HepG2 (cell line): ENCODE results near the gene MAP3K14.

Source experiments
- ARNT ChIP-seq: fragments of 450-650 bp; IDR thresholded peaks from 2 replicates; pipeline ENCODE4 v1.6.1; 2017
- FLYWCH1 ChIP-seq: sonication (generic); formaldehyde crosslinking; IDR thresholded peaks from 2 replicates; pipeline ENCODE4 v1.8.1; 2023; ENCODE audit warnings: mild to moderate bottlenecking, missing genetic modification reagents
- SNAI1 ChIP-seq: sonication (generic); formaldehyde crosslinking; IDR thresholded peaks from 2 replicates; pipeline ENCODE4 v1.5.0; 2020; ENCODE audit warnings: mild to moderate bottlenecking, missing genetic modification reagents, borderline replicate concordance
- ZFP36 ChIP-seq: fragments of 150-350 bp; IDR thresholded peaks from 2 replicates; pipeline ENCODE4 v1.6.1; 2018; ENCODE audit warnings: borderline replicate concordance, low read length, low read depth; ENCODE audit not compliant: partially characterized antibody
- ZNF138 ChIP-seq: sonication (generic); formaldehyde crosslinking; IDR thresholded peaks from 2 replicates; pipeline ENCODE4 v1.5.0; 2020; ENCODE audit warnings: mild to moderate bottlenecking, low read depth, missing genetic modification reagents
- TF ChIP-seq, protein P1 (sequence below): sonication (generic); formaldehyde crosslinking; IDR thresholded peaks from 2 replicates; pipeline ENCODE4 v1.8.1; 2023; ENCODE audit warnings: missing genetic modification reagents, inconsistent platforms, borderline replicate concordance
- TF ChIP-seq, protein P2 (sequence below): sonication (generic); formaldehyde crosslinking; IDR thresholded peaks from 2 replicates; pipeline ENCODE4 v1.5.0; 2020; ENCODE audit warnings: mild to moderate bottlenecking, missing genetic modification reagents, moderate library complexity
- TF ChIP-seq, protein P3 (sequence below): IDR thresholded peaks from 2 replicates; pipeline ENCODE4 v1.6.1; 2012; ENCODE audit warnings: low read length, improper control_type of control experiment

DNA sequence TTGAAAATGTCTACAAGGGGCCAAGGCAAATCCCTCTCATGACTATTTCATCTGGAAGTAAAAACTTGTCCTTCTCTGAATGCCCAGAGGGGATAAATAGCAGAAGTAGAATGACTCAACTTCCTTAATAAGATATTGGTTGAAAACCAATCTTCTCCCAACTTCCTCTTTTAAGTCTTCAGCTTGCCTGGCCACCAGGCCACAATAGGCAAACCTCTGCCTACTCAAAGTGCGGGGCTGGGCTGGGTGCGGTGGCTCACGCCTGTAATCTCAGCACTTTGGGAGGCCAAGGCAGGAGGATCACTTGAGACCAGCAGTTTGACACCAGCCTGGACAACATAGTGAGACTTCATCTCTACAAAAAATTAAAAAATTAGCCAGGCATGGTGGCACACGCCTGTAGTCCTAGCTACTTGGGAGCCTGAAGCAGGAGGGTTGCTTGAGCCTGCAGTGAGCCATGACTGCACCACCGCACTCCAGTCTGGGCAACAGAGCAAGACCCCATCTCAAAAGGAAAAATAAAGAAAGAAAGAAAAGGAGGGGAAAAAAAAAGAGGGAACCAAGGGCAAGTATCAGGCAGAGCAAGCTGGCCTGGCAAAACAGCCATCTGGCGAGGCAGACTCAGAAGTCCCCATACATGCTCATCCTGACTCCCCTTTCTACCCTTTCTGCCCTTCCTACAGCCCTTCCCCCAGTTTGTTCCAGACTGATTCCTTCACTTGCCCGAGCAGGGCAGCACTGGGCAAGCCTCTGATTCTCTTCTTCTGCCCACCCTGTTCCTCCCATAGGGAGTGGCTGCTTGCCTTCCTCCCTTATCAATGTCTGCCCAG is 20.6 kb downstream of the MAP3K14 start:
- TF ChIP-seq, protein P1, sequence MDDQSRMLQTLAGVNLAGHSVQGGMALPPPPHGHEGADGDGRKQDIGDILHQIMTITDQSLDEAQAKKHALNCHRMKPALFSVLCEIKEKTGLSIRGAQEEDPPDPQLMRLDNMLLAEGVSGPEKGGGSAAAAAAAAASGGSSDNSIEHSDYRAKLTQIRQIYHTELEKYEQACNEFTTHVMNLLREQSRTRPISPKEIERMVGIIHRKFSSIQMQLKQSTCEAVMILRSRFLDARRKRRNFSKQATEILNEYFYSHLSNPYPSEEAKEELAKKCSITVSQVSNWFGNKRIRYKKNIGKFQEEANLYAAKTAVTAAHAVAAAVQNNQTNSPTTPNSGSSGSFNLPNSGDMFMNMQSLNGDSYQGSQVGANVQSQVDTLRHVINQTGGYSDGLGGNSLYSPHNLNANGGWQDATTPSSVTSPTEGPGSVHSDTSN (CRISPR knock-in tag): no peak
- TF ChIP-seq ZFP36 (no peak), ARNT (no peak), FLYWCH1 (CRISPR knock-in tag) (no peak), SNAI1 (no peak), ZNF138 (CRISPR knock-in tag) (no peak)
- TF ChIP-seq, protein P2, sequence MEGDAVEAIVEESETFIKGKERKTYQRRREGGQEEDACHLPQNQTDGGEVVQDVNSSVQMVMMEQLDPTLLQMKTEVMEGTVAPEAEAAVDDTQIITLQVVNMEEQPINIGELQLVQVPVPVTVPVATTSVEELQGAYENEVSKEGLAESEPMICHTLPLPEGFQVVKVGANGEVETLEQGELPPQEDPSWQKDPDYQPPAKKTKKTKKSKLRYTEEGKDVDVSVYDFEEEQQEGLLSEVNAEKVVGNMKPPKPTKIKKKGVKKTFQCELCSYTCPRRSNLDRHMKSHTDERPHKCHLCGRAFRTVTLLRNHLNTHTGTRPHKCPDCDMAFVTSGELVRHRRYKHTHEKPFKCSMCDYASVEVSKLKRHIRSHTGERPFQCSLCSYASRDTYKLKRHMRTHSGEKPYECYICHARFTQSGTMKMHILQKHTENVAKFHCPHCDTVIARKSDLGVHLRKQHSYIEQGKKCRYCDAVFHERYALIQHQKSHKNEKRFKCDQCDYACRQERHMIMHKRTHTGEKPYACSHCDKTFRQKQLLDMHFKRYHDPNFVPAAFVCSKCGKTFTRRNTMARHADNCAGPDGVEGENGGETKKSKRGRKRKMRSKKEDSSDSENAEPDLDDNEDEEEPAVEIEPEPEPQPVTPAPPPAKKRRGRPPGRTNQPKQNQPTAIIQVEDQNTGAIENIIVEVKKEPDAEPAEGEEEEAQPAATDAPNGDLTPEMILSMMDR (CRISPR knock-in tag): no peak
- TF ChIP-seq, protein P3, sequence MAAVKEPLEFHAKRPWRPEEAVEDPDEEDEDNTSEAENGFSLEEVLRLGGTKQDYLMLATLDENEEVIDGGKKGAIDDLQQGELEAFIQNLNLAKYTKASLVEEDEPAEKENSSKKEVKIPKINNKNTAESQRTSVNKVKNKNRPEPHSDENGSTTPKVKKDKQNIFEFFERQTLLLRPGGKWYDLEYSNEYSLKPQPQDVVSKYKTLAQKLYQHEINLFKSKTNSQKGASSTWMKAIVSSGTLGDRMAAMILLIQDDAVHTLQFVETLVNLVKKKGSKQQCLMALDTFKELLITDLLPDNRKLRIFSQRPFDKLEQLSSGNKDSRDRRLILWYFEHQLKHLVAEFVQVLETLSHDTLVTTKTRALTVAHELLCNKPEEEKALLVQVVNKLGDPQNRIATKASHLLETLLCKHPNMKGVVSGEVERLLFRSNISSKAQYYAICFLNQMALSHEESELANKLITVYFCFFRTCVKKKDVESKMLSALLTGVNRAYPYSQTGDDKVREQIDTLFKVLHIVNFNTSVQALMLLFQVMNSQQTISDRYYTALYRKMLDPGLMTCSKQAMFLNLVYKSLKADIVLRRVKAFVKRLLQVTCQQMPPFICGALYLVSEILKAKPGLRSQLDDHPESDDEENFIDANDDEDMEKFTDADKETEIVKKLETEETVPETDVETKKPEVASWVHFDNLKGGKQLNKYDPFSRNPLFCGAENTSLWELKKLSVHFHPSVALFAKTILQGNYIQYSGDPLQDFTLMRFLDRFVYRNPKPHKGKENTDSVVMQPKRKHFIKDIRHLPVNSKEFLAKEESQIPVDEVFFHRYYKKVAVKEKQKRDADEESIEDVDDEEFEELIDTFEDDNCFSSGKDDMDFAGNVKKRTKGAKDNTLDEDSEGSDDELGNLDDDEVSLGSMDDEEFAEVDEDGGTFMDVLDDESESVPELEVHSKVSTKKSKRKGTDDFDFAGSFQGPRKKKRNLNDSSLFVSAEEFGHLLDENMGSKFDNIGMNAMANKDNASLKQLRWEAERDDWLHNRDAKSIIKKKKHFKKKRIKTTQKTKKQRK: no peak
